Pancreas (tissue), 10 donors: ENCODE data around the gene PDK4. TPM values are rescaled to one million over a fixed set of nuclear protein-coding genes. Genes with fewer than 3 reads are reported as not detected.

Experiments
- ATAC-seq, 4 donors: fragments of 200-7000 bp; cut with Tn5 transposase; one replicate each; pipeline versions ENCODE4 v1.8.0 to v1.9.1; 2020; ENCODE audit warnings: mild to moderate bottlenecking in 4 of 4, moderate library complexity in 4 of 4
- DNase-seq, 6 donors: peaks; one replicate each; pipeline ENCODE4 v3.0.0-alpha.2; 2020
- FAIRE-seq: peaks from 2 replicates; lab custom pipeline; 2012; peaks lifted over from hg19 to GRCh38; lab: Jason Lieb, UNC
- H3K27ac ChIP-seq, 4 donors: fragments of 200-600 bp; sonication (generic); 1 replicate in 3 of 4; 2 replicates in 1 of 4; pipeline versions ENCODE4 v1.5.0 to v1.8.0; 2020
- H3K27me3 ChIP-seq, 4 donors: fragments of 200-600 bp; one replicate each; pipeline ENCODE4 v1.8.0; 2021
- H3K36me3 ChIP-seq, 3 donors: fragments of 200-600 bp; sonication (generic) in 1 of 3; one replicate each; pipeline versions ENCODE4 v1.5.0 to v1.8.0; 2020 to 2021
- H3K4me1 ChIP-seq, 3 donors: fragments of 200-600 bp; one replicate each; pipeline ENCODE4 v1.8.0; 2021
- H3K4me3 ChIP-seq, 4 donors: fragments of 200-600 bp; sonication (generic) in 2 of 4; one replicate each; pipeline versions ENCODE4 v1.5.0 to v1.8.0; 2020 to 2021
- H3K9me3 ChIP-seq, 4 donors: fragments of 200-600 bp; one replicate each; pipeline ENCODE4 v1.8.0; 2021
- CTCF ChIP-seq, 4 donors: fragments of 200-600 bp; sonication (generic) in 3 of 4; IDR thresholded peaks; one replicate each; pipeline versions ENCODE4 v1.5.0 to v1.8.0; 2021; ENCODE audit warnings: antibody characterized with exemption in 4 of 4
- WGBS, 2 donors: extraction: QIAGEN DNeasy Blood & Tissue Kit; methylation state at CpG; one replicate each; pipeline ENCODE4 v1.1.7; 2013; 5-methylcytosine and 5-hydroxymethylcytosine counted together
- intact Hi-C, 3 donors: fragments of 100-400 bp; cut with DNase I; formaldehyde crosslinking; loops; one replicate each; pipeline versions ENCODE4 v1.11.1 to v1.14.2; 2022
- polyA plus RNA-seq, 2 donors: library from polyadenylated mRNA; stranded (reverse); fragments of 200-250 nt; gene quantifications; one replicate each; pipeline ENCODE4 v1.2.3, GENCODE V29; 2013
- total RNA-seq, 6 donors: library from RNA; stranded (reverse); fragmentation: NEBNext Ultra II Directional in 4 of 6; extraction: Animal tissue kit (Norgen Biotek cat#: 25700) in 4 of 6; gene quantifications; one replicate each; pipeline versions ENCODE4 v1.2.1 to v1.2.4, GENCODE V29; 2021 to 2023
- donor health status: healthy with polysubstance abuse.
- donor health status: DM: no; HTN: no; CAD: no; lungs with moderate emphysema.
- donor health status: DM: no; HTN: no; CAD: no.
- donor health status: control.
- donor health status: control.
- donor health status: Bipolar disorder and iron deficiency.
- donor health status: DM: yes; HTN: yes; CAD: no.
- donor health status: DM: no; HTN: no; CAD: no.
- donor health status: DM: no; HTN: no; CAD: no.
- donor health status: DM: yes; HTN: yes; CAD: no.

PDK4 gene
- total and polyA plus RNA-seq, 8 donors, result 20.4 to 679 (median 64.4) TPM

GRCh38 chr7:95536656-95537311 lies 59.5 kb downstream of the PDK4 start:
- H3K4me3 ChIP-seq, result no peak overlapping the region
- no peaks in the 10 kb centered on the region for H3K9me3 ChIP-seq
- no peaks in the 10 kb centered on the region for H3K36me3 ChIP-seq
- intact Hi-C loops, result loop anchor here in 1 of 3 donors (10.0 kb wide), 1 partner anchor 148 kb away; no protein-coding TSS in a partner anchor
- no peak for TF ChIP-seq CTCF (IDR thresholded peaks at IDR 0.05)
- ATAC-seq (peak in 3 of 4 donors; percentile 47 to 77 (median 50)), DNase-seq (no peak), FAIRE-seq (no peak)
- no peak overlapping the region for H3K27ac ChIP-seq
- peaks cover 0 to 5% (median 0%) of the 10 kb centered on the region in 3 donors for H3K4me1 ChIP-seq
- WGBS, 2 donors, result 79 to 93% methylated on average over 2 of the region's 2 CpGs
- H3K27me3 ChIP-seq, result no peaks in the 10 kb centered on the region

GRCh38 chr7:95535662-95536061 lies 60.7 kb downstream of the PDK4 start:
- ATAC-seq (no peak), DNase-seq (no peak)

GRCh38 chr7:95534796-95535195 lies 61.5 kb downstream of the PDK4 start:
- Histone ChIP-seq H3K27me3 (no peaks in the 10 kb centered on the region), H3K27ac (no peak overlapping the region), H3K36me3 (no peaks in the 10 kb centered on the region), H3K4me3 (no peak overlapping the region), H3K4me1 (peaks cover 0 to 5% (median 0%) of the 10 kb centered on the region in 3 donors), H3K9me3 (no peaks in the 10 kb centered on the region)
- no peak for FAIRE-seq
- intact Hi-C loops, result loop anchor here (5.0 to 10.0 kb wide), 3 partner anchors 148 to 153 kb away; no protein-coding TSS in a partner anchor
- no peak for DNase-seq
- WGBS, 2 donors, result 72 to 73% methylated on average over 2 of the region's 2 CpGs
- TF ChIP-seq CTCF (IDR thresholded peaks at IDR 0.05), result no peak
- no peak for ATAC-seq

More at GRCh38 chr7:95535662-95536061, 60.7 kb downstream of the PDK4 start:
- H3K36me3 ChIP-seq, result no peaks in the 10 kb centered on the region
- H3K27me3 ChIP-seq, result no peaks in the 10 kb centered on the region
- no peak for FAIRE-seq
- no peak for TF ChIP-seq CTCF (IDR thresholded peaks at IDR 0.05)
- no peak overlapping the region for H3K4me3 ChIP-seq
- H3K9me3 ChIP-seq, result no peaks in the 10 kb centered on the region
- H3K4me1 ChIP-seq, result peaks cover 0 to 5% (median 0%) of the 10 kb centered on the region in 3 donors
- 10 to 12% methylated on average over 1 of the region's 1 CpG for WGBS, 2 donors
- intact Hi-C loops, result loop anchor here in 1 of 3 donors (10.0 kb wide), 1 partner anchor 149 kb away; no protein-coding TSS in a partner anchor
- H3K27ac ChIP-seq, result no peak overlapping the region

Other genes starting within 250 kb of the PDK4 start
- 1 to 10 TPM; 2.4 to 5.5 (median 3.3) TPM for gene PON3, start 200.1 kb downstream of the PDK4 start, total RNA-seq
- 1 to 10 TPM; 5.8 to 9.3 TPM for gene PON3, start 200.1 kb downstream of the PDK4 start, polyA plus RNA-seq
- 10 to 100 TPM; 10.5 to 36.2 (median 17.6) TPM for gene PON2, start 161.5 kb downstream of the PDK4 start, total RNA-seq
- gene PON2, start 161.5 kb downstream of the PDK4 start, polyA plus RNA-seq, result 10 to 100 TPM; 20.5 to 48.3 TPM
- 1 to 10 TPM in 1 of 6 donors, under 1 TPM in 5; 0.16 to 1.1 (median 0.53) TPM for gene ASB4, start 110.6 kb downstream of the PDK4 start, total RNA-seq
- 1 to 10 TPM in 1 of 2 donors, under 1 TPM in 1; 0.30 to 1.9 TPM for gene ASB4, start 110.6 kb downstream of the PDK4 start, polyA plus RNA-seq
- gene DYNC1I1, start 176.0 kb upstream of the PDK4 start, total RNA-seq, result 1 to 10 TPM in 4 of 6 donors, under 1 TPM in 2; 0.71 to 1.5 (median 1.3) TPM
- 1 to 10 TPM in 1 of 2 donors, under 1 TPM in 1; 0.95 to 5.5 TPM for gene DYNC1I1, start 176.0 kb upstream of the PDK4 start, polyA plus RNA-seq